GM12873 (cell line): Measurements from ENCODE around the gene APPL1.

Experiments used
- TF ChIP-seq, protein P1 (sequence below): IDR thresholded peaks from 2 replicates; pipeline ENCODE4 v1.5.1; 2012; ENCODE audit warnings: low read depth, mild to moderate bottlenecking, moderate library complexity, low read length, control low read depth; ENCODE audit not compliant: insufficient read depth; ENCODE audit errors: missing control alignments

The APPL1 gene

DNA sequence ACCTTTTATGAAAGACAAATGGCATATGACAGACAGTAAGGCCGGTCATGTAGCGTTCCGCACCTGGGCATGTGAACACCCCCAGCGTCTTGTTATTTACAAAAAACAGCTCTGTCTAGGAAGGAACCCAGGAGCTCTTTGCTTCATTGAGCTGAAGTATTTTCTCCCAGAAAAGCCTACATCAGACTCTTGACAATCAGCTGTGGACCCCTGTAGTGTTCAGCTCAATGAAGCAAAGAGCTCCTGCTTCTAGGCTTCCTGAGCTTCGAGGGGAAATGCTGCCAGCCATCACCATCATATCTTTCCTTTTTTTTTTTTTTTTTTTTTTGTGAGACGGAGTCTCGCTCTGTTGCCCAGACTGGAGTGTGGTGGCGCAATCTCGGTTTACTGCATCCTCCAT is 60.9 kb downstream of the APPL1 start:
- TF ChIP-seq, protein P1, sequence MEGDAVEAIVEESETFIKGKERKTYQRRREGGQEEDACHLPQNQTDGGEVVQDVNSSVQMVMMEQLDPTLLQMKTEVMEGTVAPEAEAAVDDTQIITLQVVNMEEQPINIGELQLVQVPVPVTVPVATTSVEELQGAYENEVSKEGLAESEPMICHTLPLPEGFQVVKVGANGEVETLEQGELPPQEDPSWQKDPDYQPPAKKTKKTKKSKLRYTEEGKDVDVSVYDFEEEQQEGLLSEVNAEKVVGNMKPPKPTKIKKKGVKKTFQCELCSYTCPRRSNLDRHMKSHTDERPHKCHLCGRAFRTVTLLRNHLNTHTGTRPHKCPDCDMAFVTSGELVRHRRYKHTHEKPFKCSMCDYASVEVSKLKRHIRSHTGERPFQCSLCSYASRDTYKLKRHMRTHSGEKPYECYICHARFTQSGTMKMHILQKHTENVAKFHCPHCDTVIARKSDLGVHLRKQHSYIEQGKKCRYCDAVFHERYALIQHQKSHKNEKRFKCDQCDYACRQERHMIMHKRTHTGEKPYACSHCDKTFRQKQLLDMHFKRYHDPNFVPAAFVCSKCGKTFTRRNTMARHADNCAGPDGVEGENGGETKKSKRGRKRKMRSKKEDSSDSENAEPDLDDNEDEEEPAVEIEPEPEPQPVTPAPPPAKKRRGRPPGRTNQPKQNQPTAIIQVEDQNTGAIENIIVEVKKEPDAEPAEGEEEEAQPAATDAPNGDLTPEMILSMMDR = no peak

DNA sequence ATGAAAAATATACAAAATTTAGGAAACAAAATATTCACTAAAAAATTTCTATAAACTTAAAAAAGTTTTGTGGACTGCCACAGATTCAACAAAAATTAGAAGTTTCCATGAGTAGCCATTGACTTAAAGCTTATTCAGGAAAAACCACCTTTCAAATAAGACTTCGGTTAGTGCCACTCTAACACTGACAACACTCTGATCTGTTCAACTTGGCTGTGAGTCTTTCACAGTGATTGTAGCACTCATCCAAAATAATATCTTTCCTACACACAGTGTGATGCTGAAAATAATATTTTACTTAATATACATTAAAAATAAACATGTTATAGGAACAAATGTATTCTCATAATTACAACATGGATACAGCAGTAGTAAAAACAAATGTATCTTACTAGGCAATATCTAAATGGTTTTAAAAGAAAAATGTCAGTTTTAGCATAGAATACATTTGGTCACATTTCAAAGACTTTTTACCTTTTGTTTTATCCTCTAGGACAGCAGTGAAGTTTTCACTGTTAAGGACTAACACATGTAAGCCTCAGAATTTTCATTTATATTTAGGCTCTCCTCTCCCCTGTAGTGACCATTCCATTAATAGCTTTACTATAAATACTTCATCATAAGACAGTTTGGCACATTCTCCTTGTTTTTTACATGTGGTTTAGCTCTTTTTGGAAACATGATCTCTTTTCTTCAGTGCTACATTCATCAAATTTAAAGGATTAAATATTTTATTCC is 64.8 kb downstream of the APPL1 start, which contains the start of gene ASB14:
Gene ASB14 (minus strand): TSS at position 527 of the 738 bp plus-strand sequence. CDS start 652 bp downstream, outside the sequence.
- TF ChIP-seq, protein P1 = no peak

DNA sequence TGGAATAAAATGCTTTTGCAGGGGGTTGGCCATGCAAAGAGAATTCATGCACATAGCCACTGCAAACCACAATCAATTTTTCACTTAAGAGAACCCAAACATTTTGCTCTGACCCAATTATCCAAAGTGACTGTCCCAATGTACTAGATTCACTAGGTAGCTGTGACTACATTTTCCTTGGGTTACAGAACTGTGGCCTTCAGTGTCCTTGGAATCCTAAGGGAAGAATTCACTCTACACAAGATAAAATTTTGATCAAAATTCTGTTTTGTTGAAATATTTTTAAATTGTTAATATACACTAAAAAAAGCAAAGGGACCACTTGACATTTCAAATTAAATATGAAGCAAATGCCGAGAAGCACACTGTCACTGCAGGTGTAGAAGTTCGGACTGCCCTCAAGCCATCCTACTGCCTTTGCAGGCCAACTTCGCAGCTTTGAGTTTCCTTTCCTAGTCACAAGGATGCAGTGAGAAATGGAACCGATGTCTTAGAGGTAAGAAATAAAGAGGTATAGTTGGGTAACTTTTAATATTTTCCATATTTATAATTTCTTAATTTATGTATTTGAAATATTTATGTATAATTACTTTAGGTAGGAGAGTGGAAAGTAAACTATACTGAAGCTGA is 65.5 kb downstream of the APPL1 start:
- TF ChIP-seq, protein P1 = no peak

DNA sequence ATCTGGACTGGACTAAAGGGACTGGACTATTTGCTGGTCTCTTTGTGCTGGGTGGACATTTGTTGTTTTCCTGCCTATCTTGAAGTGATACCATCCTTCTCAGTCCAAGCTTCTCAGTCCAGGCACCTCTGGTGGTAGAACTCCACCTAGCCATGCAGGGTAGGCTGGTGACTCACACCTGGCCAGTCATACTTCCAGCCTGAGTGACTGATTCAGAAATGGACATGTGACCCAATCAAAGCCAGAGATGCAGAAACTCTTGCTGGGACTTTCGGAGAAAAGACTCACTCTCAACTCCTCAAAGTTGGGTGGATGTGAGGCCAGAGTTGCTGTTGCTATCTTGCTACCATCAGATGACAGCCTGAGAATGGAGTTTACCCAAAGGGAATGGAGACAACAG is 70.5 kb downstream of the APPL1 start:
- TF ChIP-seq, protein P1 = no peak

DNA sequence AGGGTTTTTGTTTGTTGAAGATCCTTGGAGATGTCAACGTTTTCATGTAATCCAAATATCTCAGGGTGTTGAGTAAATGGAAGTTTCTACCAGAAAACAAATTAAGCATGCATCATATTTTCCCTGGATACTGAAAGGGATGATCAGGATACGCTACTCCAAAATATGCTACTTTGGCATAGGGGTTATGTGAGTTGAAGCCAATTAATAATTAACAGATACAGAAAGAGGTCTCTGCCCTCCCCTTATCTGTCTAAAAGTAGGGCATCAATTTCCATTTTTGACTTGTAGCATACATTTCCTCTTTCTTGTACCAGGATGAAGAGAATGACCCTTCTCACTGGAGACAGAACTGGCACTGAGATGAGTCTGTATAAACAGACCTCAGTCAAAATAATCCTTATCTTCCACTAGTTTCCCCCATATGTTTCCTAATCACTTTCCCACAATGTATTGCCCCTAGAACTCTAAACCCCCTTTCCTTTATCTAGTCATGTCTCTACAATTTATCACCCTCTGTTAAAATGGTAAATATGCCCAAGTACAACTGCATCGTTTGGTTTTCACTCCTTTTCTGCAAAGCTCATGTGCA is 82.3 kb downstream of the APPL1 start:
- TF ChIP-seq, protein P1 = no peak

DNA sequence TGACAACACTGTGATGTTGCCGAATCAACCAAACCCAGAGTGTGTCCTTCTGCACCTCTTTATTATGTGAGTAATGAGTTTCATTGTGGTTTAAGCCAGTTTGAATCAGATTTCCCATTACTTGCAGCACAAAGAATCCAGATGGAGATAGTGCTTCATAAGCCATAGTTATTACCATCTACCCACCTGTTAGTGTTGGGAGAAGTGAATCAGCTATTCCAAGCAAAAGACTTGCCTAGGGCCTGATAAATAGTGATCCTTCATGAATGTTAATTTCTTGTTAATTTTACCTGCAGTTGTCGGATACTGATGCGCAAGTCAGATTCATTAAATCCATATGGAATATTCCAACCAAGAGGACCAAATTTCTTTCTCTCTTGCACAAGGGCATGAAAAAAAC is 86.7 kb downstream of the APPL1 start:
- TF ChIP-seq, protein P1 = no peak
